Neural progenitor cell (in vitro differentiated cells): Measurements from ENCODE around the gene VPS8.

Experiments used
- EZH2 ChIP-seq: fragments of 200-600 bp; sonication (generic); IDR thresholded peaks from 2 replicates; pipeline ENCODE4 v1.6.1; 2017; ENCODE audit warnings: antibody characterized with exemption, mild to moderate bottlenecking, moderate library complexity
- TF ChIP-seq, protein P1 (sequence below): fragments of 200-600 bp; sonication (generic); IDR thresholded peaks from 2 replicates; pipeline ENCODE4 v1.5.1; 2017; ENCODE audit warnings: antibody characterized with exemption, mild to moderate bottlenecking

- TF ChIP-seq, protein P1, sequence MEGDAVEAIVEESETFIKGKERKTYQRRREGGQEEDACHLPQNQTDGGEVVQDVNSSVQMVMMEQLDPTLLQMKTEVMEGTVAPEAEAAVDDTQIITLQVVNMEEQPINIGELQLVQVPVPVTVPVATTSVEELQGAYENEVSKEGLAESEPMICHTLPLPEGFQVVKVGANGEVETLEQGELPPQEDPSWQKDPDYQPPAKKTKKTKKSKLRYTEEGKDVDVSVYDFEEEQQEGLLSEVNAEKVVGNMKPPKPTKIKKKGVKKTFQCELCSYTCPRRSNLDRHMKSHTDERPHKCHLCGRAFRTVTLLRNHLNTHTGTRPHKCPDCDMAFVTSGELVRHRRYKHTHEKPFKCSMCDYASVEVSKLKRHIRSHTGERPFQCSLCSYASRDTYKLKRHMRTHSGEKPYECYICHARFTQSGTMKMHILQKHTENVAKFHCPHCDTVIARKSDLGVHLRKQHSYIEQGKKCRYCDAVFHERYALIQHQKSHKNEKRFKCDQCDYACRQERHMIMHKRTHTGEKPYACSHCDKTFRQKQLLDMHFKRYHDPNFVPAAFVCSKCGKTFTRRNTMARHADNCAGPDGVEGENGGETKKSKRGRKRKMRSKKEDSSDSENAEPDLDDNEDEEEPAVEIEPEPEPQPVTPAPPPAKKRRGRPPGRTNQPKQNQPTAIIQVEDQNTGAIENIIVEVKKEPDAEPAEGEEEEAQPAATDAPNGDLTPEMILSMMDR, result no peak
- no peak for TF ChIP-seq EZH2
These were observed 129.4 kb downstream of the VPS8 start for GRCh38 chr3:184941408-184941807.
